HepG2 (cell line): ENCODE results near the gene NMT2. TPM values are rescaled to one million over a fixed set of nuclear protein-coding genes. Genes with fewer than 3 reads are reported as not detected.

ENCODE experiments used
- CEBPG ChIP-seq: IDR thresholded peaks from 2 replicates; pipeline ENCODE4 v1.6.1; 2016
- FOXA3 ChIP-seq: IDR thresholded peaks from 2 replicates; pipeline ENCODE4 v1.6.1; 2016; ENCODE audit warnings: missing genetic modification reagents, missing compliant biosample characterization
- NFE2L1 ChIP-seq: sonication (generic); formaldehyde crosslinking; IDR thresholded peaks from 2 replicates; pipeline ENCODE4 v1.4.0; 2020; ENCODE audit warnings: missing genetic modification reagents, mild to moderate bottlenecking, borderline replicate concordance
- NFKB2 ChIP-seq: sonication (generic); formaldehyde crosslinking; IDR thresholded peaks from 2 replicates; pipeline ENCODE4 v1.4.0; 2020; ENCODE audit warnings: missing genetic modification reagents, borderline replicate concordance
- NRL ChIP-seq: sonication (generic); formaldehyde crosslinking; IDR thresholded peaks from 2 replicates; pipeline ENCODE4 v1.5.0; 2020; ENCODE audit warnings: missing genetic modification reagents, mild to moderate bottlenecking, moderate library complexity, borderline replicate concordance
- REL ChIP-seq: sonication (generic); formaldehyde crosslinking; conservative IDR thresholded peaks from 2 replicates; pipeline ENCODE4 v1.8.0; 2022; ENCODE audit warnings: mild to moderate bottlenecking, missing genetic modification reagents, moderate library complexity
- RFXANK ChIP-seq: IDR thresholded peaks from 2 replicates; pipeline ENCODE4 v1.6.1; 2016
- XRCC5 ChIP-seq: fragments of 200-400 bp; formaldehyde crosslinking; optimal IDR thresholded peaks from 2 replicates; pipeline ENCODE3; 2017; ENCODE audit warnings: mild to moderate bottlenecking, low read length
- ZNF331 ChIP-seq: sonication (generic); formaldehyde crosslinking; IDR thresholded peaks from 2 replicates; pipeline ENCODE4 v1.4.0; 2020; ENCODE audit warnings: missing genetic modification reagents
- ZNF556 ChIP-seq: sonication (generic); formaldehyde crosslinking; IDR thresholded peaks from 2 replicates; pipeline ENCODE4 v1.4.0; 2020; ENCODE audit warnings: mild to moderate bottlenecking, missing genetic modification reagents, borderline replicate concordance
- ZNF598 ChIP-seq: sonication (generic); formaldehyde crosslinking; IDR thresholded peaks from 2 replicates; pipeline ENCODE4 v1.5.1; 2020; ENCODE audit warnings: mild to moderate bottlenecking, missing genetic modification reagents, borderline replicate concordance
- ZNF841 ChIP-seq: sonication (generic); formaldehyde crosslinking; IDR thresholded peaks from 2 replicates; pipeline ENCODE4 v1.8.1; 2023; ENCODE audit warnings: missing genetic modification reagents, borderline replicate concordance
- polyA plus RNA-seq, 8 experiments: library from polyadenylated mRNA; depleted of rRNA in 3 of 8; stranded (reverse) in 7 of 8; unstranded in 1 of 8; fragments of >200 nt; fragmentation: Illumina TruSeq in 4 of 8; extraction: Trizol in 4 of 8; gene quantifications; 2 replicates each; pipeline versions ENCODE4 v1.2.1 to v1.2.3, GENCODE V29; 2011 to 2016; ENCODE audit warnings: low read depth in 4 of 8, missing spikeins in 1 of 8, mixed read lengths in 1 of 8; ENCODE audit not compliant: insufficient read depth in 1 of 8
- total RNA-seq, 5 experiments: library from RNA; depleted of rRNA; stranded (reverse); fragments of >200 nt; fragmentation: Illumina TruSeq; extraction: Trizol; gene quantifications; 2 replicates each; pipeline ENCODE4 v1.2.3, GENCODE V29; 2016; ENCODE audit warnings: low read depth in 1 of 5
- TF ChIP-seq, protein P1 (sequence below): sonication (generic); formaldehyde crosslinking; conservative IDR thresholded peaks from 2 replicates; pipeline ENCODE4 v1.4.0; 2020; ENCODE audit warnings: missing genetic modification reagents
- TF ChIP-seq, protein P2 (sequence below), 2 experiments: IDR thresholded peaks; 2 replicates each; pipeline ENCODE4 v1.6.1; 2011 to 2012; ENCODE audit warnings: low read length in 2 of 2, borderline replicate concordance in 1 of 2, low read depth in 1 of 2, mild to moderate bottlenecking in 1 of 2, moderate library complexity in 1 of 2
- TF ChIP-seq, protein P3 (sequence below): sonication (generic); formaldehyde crosslinking; IDR thresholded peaks from 2 replicates; pipeline ENCODE4 v1.5.0; 2020; ENCODE audit warnings: missing genetic modification reagents, mild to moderate bottlenecking, borderline replicate concordance
- TF ChIP-seq, protein P4 (sequence below): sonication (generic); formaldehyde crosslinking; IDR thresholded peaks from 2 replicates; pipeline ENCODE4 v1.5.0; 2020; ENCODE audit warnings: missing genetic modification reagents
- TF ChIP-seq, protein P5 (sequence below): sonication (generic); formaldehyde crosslinking; IDR thresholded peaks from 2 replicates; pipeline ENCODE4 v1.9.0; 2022; ENCODE audit warnings: low read depth, missing genetic modification reagents

NMT2 gene
- total and polyA plus RNA-seq, 2 of the 13 experiments (the other 11 are each of a cell fraction or from before 2014, with no cell fraction given) = 10.1 to 23.8 TPM

DNA sequence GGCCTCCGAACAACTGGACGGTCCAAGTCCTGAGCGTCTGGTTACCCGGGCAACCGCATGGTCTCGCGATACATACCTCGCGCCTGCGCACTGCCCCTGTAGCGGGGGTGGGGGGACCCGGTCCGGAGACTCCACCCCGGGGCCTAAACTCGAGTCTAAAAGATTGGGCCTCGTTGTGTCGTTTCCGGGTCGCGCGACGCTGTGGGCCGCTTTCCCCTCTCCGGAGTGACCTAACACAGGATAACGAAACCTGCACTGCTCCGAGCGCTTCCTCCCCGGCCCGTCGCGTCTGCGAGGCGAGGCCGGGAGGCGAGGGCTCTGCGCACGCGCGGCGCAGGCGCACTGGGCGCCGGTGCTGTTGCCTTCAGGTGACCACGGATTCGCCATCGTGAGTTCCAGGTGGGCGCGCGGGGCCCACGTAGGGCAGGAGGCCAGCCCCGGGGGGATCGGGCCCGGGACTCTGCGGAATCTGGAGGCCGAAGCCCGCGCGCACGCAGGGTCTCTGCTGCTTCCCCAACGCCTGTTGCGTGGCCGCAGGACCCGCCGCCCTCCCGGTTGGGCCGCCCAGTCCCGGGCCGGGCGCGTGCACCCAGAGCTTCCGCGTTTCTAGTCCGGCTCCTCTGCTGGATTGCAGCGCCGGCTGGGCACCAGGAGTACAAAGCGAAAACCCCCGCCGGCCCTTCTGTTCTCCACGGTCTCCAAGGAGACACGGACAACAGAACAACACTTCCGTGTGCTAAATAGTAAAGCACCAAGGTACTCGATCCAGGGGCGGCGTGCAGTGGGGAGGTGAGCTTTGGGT lies 71.3 kb downstream of the NMT2 start, which contains the start of gene RPP38 (continued):
- TF ChIP-seq, protein P1, sequence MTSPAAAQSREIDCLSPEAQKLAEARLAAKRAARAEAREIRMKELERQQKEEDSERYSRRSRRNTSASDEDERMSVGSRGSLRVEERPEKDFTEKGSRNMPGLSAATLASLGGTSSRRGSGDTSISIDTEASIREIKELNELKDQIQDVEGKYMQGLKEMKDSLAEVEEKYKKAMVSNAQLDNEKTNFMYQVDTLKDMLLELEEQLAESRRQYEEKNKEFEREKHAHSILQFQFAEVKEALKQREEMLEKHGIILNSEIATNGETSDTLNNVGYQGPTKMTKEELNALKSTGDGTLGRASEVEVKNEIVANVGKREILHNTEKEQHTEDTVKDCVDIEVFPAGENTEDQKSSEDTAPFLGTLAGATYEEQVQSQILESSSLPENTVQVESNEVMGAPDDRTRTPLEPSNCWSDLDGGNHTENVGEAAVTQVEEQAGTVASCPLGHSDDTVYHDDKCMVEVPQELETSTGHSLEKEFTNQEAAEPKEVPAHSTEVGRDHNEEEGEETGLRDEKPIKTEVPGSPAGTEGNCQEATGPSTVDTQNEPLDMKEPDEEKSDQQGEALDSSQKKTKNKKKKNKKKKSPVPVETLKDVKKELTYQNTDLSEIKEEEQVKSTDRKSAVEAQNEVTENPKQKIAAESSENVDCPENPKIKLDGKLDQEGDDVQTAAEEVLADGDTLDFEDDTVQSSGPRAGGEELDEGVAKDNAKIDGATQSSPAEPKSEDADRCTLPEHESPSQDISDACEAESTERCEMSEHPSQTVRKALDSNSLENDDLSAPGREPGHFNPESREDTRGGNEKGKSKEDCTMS (CRISPR knock-in tag) = no peak
- TF ChIP-seq RFXANK (CRISPR knock-in tag) = no peak
- TF ChIP-seq REL (CRISPR knock-in tag) = peak; percentile 97
- peak; percentile 27; the same call in 1 of the 2 replicates for TF ChIP-seq ZNF331 (CRISPR knock-in tag)
- TF ChIP-seq, protein P2, sequence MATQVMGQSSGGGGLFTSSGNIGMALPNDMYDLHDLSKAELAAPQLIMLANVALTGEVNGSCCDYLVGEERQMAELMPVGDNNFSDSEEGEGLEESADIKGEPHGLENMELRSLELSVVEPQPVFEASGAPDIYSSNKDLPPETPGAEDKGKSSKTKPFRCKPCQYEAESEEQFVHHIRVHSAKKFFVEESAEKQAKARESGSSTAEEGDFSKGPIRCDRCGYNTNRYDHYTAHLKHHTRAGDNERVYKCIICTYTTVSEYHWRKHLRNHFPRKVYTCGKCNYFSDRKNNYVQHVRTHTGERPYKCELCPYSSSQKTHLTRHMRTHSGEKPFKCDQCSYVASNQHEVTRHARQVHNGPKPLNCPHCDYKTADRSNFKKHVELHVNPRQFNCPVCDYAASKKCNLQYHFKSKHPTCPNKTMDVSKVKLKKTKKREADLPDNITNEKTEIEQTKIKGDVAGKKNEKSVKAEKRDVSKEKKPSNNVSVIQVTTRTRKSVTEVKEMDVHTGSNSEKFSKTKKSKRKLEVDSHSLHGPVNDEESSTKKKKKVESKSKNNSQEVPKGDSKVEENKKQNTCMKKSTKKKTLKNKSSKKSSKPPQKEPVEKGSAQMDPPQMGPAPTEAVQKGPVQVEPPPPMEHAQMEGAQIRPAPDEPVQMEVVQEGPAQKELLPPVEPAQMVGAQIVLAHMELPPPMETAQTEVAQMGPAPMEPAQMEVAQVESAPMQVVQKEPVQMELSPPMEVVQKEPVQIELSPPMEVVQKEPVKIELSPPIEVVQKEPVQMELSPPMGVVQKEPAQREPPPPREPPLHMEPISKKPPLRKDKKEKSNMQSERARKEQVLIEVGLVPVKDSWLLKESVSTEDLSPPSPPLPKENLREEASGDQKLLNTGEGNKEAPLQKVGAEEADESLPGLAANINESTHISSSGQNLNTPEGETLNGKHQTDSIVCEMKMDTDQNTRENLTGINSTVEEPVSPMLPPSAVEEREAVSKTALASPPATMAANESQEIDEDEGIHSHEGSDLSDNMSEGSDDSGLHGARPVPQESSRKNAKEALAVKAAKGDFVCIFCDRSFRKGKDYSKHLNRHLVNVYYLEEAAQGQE (IDR thresholded peaks at IDR 0.05; ENCODE audit: borderline replicate concordance in 1 of 2, low read depth in 1 of 2, low read length in 2 of 2) = 0 out of 4 replicates have a peak, but pooled peaks of 1 of the 2 experiments have one; percentile 48
- TF ChIP-seq NFKB2 (CRISPR knock-in tag) = peak; percentile 93
- no peak for TF ChIP-seq XRCC5
- TF ChIP-seq, protein P3, sequence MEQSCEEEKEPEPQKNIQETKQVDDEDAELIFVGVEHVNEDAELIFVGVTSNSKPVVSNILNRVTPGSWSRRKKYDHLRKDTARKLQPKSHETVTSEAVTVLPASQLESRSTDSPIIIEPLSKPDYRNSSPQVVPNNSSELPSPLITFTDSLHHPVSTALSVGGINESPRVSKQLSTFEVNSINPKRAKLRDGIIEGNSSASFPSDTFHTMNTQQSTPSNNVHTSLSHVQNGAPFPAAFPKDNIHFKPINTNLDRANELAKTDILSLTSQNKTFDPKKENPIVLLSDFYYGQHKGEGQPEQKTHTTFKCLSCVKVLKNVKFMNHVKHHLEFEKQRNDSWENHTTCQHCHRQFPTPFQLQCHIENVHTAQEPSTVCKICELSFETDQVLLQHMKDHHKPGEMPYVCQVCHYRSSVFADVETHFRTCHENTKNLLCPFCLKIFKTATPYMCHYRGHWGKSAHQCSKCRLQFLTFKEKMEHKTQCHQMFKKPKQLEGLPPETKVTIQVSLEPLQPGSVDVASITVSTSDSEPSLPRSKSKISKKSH (CRISPR knock-in tag) = peak; percentile 88; the same call in 1 of the 2 replicates
- peak; percentile 42; the same call in 1 of the 2 replicates for TF ChIP-seq ZNF556 (CRISPR knock-in tag)
- TF ChIP-seq, protein P4, sequence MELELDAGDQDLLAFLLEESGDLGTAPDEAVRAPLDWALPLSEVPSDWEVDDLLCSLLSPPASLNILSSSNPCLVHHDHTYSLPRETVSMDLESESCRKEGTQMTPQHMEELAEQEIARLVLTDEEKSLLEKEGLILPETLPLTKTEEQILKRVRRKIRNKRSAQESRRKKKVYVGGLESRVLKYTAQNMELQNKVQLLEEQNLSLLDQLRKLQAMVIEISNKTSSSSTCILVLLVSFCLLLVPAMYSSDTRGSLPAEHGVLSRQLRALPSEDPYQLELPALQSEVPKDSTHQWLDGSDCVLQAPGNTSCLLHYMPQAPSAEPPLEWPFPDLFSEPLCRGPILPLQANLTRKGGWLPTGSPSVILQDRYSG = no peak
- no peak for TF ChIP-seq ZNF841
- 0 out of 2 replicates have a peak, but pooled peaks have one; percentile 44 for TF ChIP-seq NFE2L1 (CRISPR knock-in tag)
- peak; percentile 94 for TF ChIP-seq NRL (CRISPR knock-in tag)
- peak; percentile 73; the same call in 1 of the 2 replicates for TF ChIP-seq ZNF598 (CRISPR knock-in tag)
- TF ChIP-seq CEBPG = 0 out of 2 replicates have a peak, but pooled peaks have one; percentile 28
- TF ChIP-seq, protein P5, sequence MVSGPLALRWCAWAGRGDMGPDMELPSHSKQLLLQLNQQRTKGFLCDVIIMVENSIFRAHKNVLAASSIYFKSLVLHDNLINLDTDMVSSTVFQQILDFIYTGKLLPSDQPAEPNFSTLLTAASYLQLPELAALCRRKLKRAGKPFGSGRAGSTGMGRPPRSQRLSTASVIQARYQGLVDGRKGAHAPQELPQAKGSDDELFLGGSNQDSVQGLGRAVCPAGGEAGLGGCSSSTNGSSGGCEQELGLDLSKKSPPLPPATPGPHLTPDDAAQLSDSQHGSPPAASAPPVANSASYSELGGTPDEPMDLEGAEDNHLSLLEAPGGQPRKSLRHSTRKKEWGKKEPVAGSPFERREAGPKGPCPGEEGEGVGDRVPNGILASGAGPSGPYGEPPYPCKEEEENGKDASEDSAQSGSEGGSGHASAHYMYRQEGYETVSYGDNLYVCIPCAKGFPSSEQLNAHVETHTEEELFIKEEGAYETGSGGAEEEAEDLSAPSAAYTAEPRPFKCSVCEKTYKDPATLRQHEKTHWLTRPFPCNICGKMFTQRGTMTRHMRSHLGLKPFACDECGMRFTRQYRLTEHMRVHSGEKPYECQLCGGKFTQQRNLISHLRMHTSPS = peak; percentile 22; the same call in 1 of the 2 replicates
- TF ChIP-seq FOXA3 (CRISPR knock-in tag) = 0 out of 2 replicates have a peak, but pooled peaks have one; percentile 5
